HepG2 (cell line): Measurements from ENCODE around the gene VWCE. TPM values are rescaled to one million over a fixed set of nuclear protein-coding genes. Genes with fewer than 3 reads are reported as not detected.

Experiments
- ASH2L ChIP-seq: fragments of 300-600, 200-600 bp; sonication (generic); IDR thresholded peaks from 2 replicates; pipeline ENCODE4 v1.7.0; 2017; ENCODE audit warnings: low read depth, mild to moderate bottlenecking, moderate library complexity, mixed read lengths, low read length; ENCODE audit not compliant: insufficient read length
- DBP ChIP-seq: sonication (generic); formaldehyde crosslinking; IDR thresholded peaks from 2 replicates; pipeline ENCODE4 v1.4.0; 2020; ENCODE audit warnings: missing genetic modification reagents; ENCODE audit errors: not compliant biosample characterization
- DR1 ChIP-seq: sonication (generic); formaldehyde crosslinking; IDR thresholded peaks from 2 replicates; pipeline ENCODE4 v1.8.0; 2021; ENCODE audit warnings: mild to moderate bottlenecking, missing genetic modification reagents, inconsistent platforms
- DZIP1 ChIP-seq: sonication (generic); formaldehyde crosslinking; IDR thresholded peaks from 2 replicates; pipeline ENCODE4 v1.5.0; 2020; ENCODE audit warnings: mild to moderate bottlenecking, missing genetic modification reagents
- ELF3 ChIP-seq: IDR thresholded peaks from 2 replicates; pipeline ENCODE4 v1.6.1; 2016; ENCODE audit warnings: missing genetic modification reagents, missing compliant biosample characterization
- GTF3A ChIP-seq: sonication (generic); formaldehyde crosslinking; conservative IDR thresholded peaks from 2 replicates; pipeline ENCODE4 v1.4.0; 2020; ENCODE audit warnings: mild to moderate bottlenecking, missing genetic modification reagents
- MAZ ChIP-seq, 2 experiments: sonication (generic) in 1 of 2; formaldehyde crosslinking in 1 of 2; IDR thresholded peaks; 2 replicates each; pipeline versions ENCODE4 v1.5.0 to v1.6.1; 2012 to 2020; ENCODE audit warnings: low read depth in 2 of 2, mild to moderate bottlenecking in 2 of 2, borderline replicate concordance in 1 of 2, improper control_type of control experiment in 1 of 2, low read length in 1 of 2, missing genetic modification reagents in 1 of 2, moderate library complexity in 1 of 2
- MTA3 ChIP-seq: sonication (generic); formaldehyde crosslinking; IDR thresholded peaks from 2 replicates; pipeline ENCODE4 v1.4.0; 2020; ENCODE audit warnings: missing genetic modification reagents
- NFYB ChIP-seq: sonication (generic); formaldehyde crosslinking; IDR thresholded peaks from 2 replicates; pipeline ENCODE4 v1.4.0; 2020; ENCODE audit warnings: missing genetic modification reagents
- NR2F1 ChIP-seq, 2 experiments: fragments of 450-650 bp in 1 of 2; formaldehyde crosslinking in 1 of 2; IDR thresholded peaks; 2 replicates each; pipeline versions ENCODE4 v1.5.0 to v1.6.1; 2016 to 2020; ENCODE audit warnings: mild to moderate bottlenecking in 1 of 2, missing compliant biosample characterization in 1 of 2, missing genetic modification reagents in 1 of 2, moderate library complexity in 1 of 2
- RBFOX2 ChIP-seq: fragments of 200-400 bp; formaldehyde crosslinking; IDR thresholded peaks from 2 replicates; pipeline ENCODE4 v1.6.1; 2017; ENCODE audit warnings: low read depth, mild to moderate bottlenecking, low read length
- SMARCC2 ChIP-seq: fragments of 450-650 bp; IDR thresholded peaks from 2 replicates; pipeline ENCODE4 v1.6.1; 2017; ENCODE audit warnings: antibody characterized with exemption, mild to moderate bottlenecking
- TBP ChIP-seq: sonication (generic); formaldehyde crosslinking; IDR thresholded peaks from 2 replicates; pipeline ENCODE4 v1.5.0; 2020; ENCODE audit warnings: missing genetic modification reagents
- THAP8 ChIP-seq: sonication (generic); formaldehyde crosslinking; IDR thresholded peaks from 2 replicates; pipeline ENCODE4 v1.5.1; 2020; ENCODE audit warnings: missing genetic modification reagents, mild to moderate bottlenecking, borderline replicate concordance
- TMF1 ChIP-seq: sonication (generic); formaldehyde crosslinking; IDR thresholded peaks from 2 replicates; pipeline ENCODE4 v1.8.1; 2022; ENCODE audit warnings: low read depth, missing genetic modification reagents
- TRIM22 ChIP-seq: fragments of 450-650 bp; IDR thresholded peaks from 2 replicates; pipeline ENCODE4 v1.6.1; 2017
- ZNF24 ChIP-seq: fragments of 450-650 bp; IDR thresholded peaks from 2 replicates; pipeline ENCODE4 v1.6.1; 2017; ENCODE audit warnings: antibody characterized with exemption, mild to moderate bottlenecking
- ZNF275 ChIP-seq: sonication (generic); formaldehyde crosslinking; IDR thresholded peaks from 2 replicates; pipeline ENCODE4 v1.8.0; 2022; ENCODE audit warnings: missing genetic modification reagents, mild to moderate bottlenecking, inconsistent platforms, borderline replicate concordance
- ZNF337 ChIP-seq: sonication (generic); formaldehyde crosslinking; IDR thresholded peaks from 2 replicates; pipeline ENCODE4 v1.5.1; 2020; ENCODE audit warnings: missing genetic modification reagents, low read depth, mild to moderate bottlenecking, borderline replicate concordance
- ZNF430 ChIP-seq: sonication (generic); formaldehyde crosslinking; IDR thresholded peaks from 2 replicates; pipeline ENCODE4 v1.9.0; 2021; ENCODE audit warnings: mild to moderate bottlenecking, missing genetic modification reagents
- ZNF557 ChIP-seq: sonication (generic); formaldehyde crosslinking; IDR thresholded peaks from 2 replicates; pipeline ENCODE4 v1.4.0; 2020; ENCODE audit warnings: missing genetic modification reagents
- polyA plus RNA-seq, 8 experiments: library from polyadenylated mRNA; depleted of rRNA in 3 of 8; stranded (reverse) in 7 of 8; unstranded in 1 of 8; fragments of >200 nt; fragmentation: Illumina TruSeq in 4 of 8; extraction: Trizol in 4 of 8; gene quantifications; 2 replicates each; pipeline versions ENCODE4 v1.2.1 to v1.2.3, GENCODE V29; 2011 to 2016; ENCODE audit warnings: low read depth in 4 of 8, missing spikeins in 1 of 8, mixed read lengths in 1 of 8; ENCODE audit not compliant: insufficient read depth in 1 of 8
- total RNA-seq, 5 experiments: library from RNA; depleted of rRNA; stranded (reverse); fragments of >200 nt; fragmentation: Illumina TruSeq; extraction: Trizol; gene quantifications; 2 replicates each; pipeline ENCODE4 v1.2.3, GENCODE V29; 2016; ENCODE audit warnings: low read depth in 1 of 5

The VWCE gene
- total and polyA plus RNA-seq, 2 of the 13 experiments (the other 11 are each of a cell fraction or from before 2014, with no cell fraction given): 27.6 to 58.3 TPM

GRCh38 chr11:61332797-61333549, 37.9 kb upstream of the VWCE start, which contains the start of the genes DDB1 and TKFC (continued):
- TF ChIP-seq ZNF275 (CRISPR knock-in tag) (no peak), ZNF430 (CRISPR knock-in tag) (peak; percentile 75), GTF3A (CRISPR knock-in tag) (peak; percentile 53; the same call in 1 of the 2 replicates), ZNF557 (CRISPR knock-in tag) (peak; percentile 45; the same call in 1 of the 2 replicates), DR1 (CRISPR knock-in tag) (peak; percentile 88), TBP (CRISPR knock-in tag) (no peak), NFYB (CRISPR knock-in tag) (peak; percentile 65), DZIP1 (CRISPR knock-in tag) (peak; percentile 81; the same call in 1 of the 2 replicates), ZNF24 (no peak), MTA3 (CRISPR knock-in tag) (no peak), DBP (CRISPR knock-in tag) (no peak), SMARCC2 (no peak), TRIM22 (no peak), ELF3 (CRISPR knock-in tag) (peak; percentile 90), MAZ (IDR thresholded peaks at IDR 0.05; ENCODE audit: borderline replicate concordance, low read depth, low read length) (peak; percentile 27; the same call in 1 of the 2 replicates), MAZ (CRISPR knock-in tag; IDR thresholded peaks at IDR 0.05; ENCODE audit: low read depth) (peak; percentile 29; the same call in 1 of the 2 replicates), TMF1 (CRISPR knock-in tag) (0 out of 2 replicates have a peak, but pooled peaks have one; percentile 64), THAP8 (CRISPR knock-in tag) (peak; percentile 77; the same call in 1 of the 2 replicates), ASH2L (peak; percentile 85), NR2F1 (CRISPR knock-in tag; IDR thresholded peaks at IDR 0.05) (peak in 1 of 2 experiments; percentile 38; a peak in 2 of 4 replicates), RBFOX2 (peak; percentile 98), ZNF337 (CRISPR knock-in tag) (0 out of 2 replicates have a peak, but pooled peaks have one; percentile 55)
